Spleen (tissue), 7 donors: ENCODE measurements around the gene TESPA1.

Experiments
- CTCF ChIP-seq, 11 experiments: fragments of 200-600 bp in 7 of 11; fragments of 450-650 bp in 4 of 11; sonication (generic) in 4 of 11; IDR thresholded peaks in 8 of 11; conservative IDR thresholded peaks in 3 of 11; 1 replicate in 7 of 11; 2 replicates in 4 of 11; pipeline versions ENCODE4 v1.4.0 to v1.8.0; 2016 to 2021; ENCODE audit warnings: antibody characterized with exemption in 11 of 11, inconsistent platforms in 4 of 11, mild to moderate bottlenecking in 1 of 11
- POLR2A ChIP-seq, 3 donors: fragments of 450-650 bp; IDR thresholded peaks; one replicate each; pipeline ENCODE4 v1.5.1; 2017; ENCODE audit warnings: antibody characterized with exemption in 3 of 3, mild to moderate bottlenecking in 1 of 3
- POLR2AphosphoS5 ChIP-seq, 3 donors: sonication (generic); formaldehyde crosslinking; IDR thresholded peaks; one replicate each; pipeline ENCODE4 v1.5.1; 2017; ENCODE audit warnings: antibody characterized with exemption in 3 of 3
- donor health status: DM: no; HTN: no; CAD: no; lungs with moderate emphysema.
- donor health status: DM: no; HTN: no; CAD: no.
- donor health status: DM: no; HTN: no; CAD: no.

- TF ChIP-seq CTCF (IDR thresholded peaks at IDR 0.05 in 8 of 11, conservative IDR thresholded peaks at IDR 0.05 in 3 of 11), result no peak
- no peak for TF ChIP-seq POLR2A (IDR thresholded peaks at IDR 0.05)
- no peak for TF ChIP-seq POLR2AphosphoS5 (IDR thresholded peaks at IDR 0.05)
These were observed 4.2 kb downstream of the TESPA1 start for GRCh38 chr12:54980341-54980740.
